CD4-positive, alpha-beta T cell treated with Interleukin-4 for 1 hour (primary cell): ENCODE measurements around the gene RPL36A.

Experiments
- DNase-seq, 2 donors: peaks; one replicate each; pipeline ENCODE4 v3.0.0-alpha.2; 2020 to 2022

The RPL36A gene

GRCh38 chrX:101393530-101394305 is 2.9 kb downstream of the RPL36A start:
- DNase-seq, result no peak

GRCh38 chrX:101394372-101394771 is 3.6 kb downstream of the RPL36A start:
- no peak for DNase-seq

GRCh38 chrX:101395789-101396188 is 5.0 kb downstream of the RPL36A start:
- no peak for DNase-seq

- no peak for DNase-seq
Measured at GRCh38 chrX:101397779-101398178, 7.0 kb downstream of the RPL36A start.

DNA sequence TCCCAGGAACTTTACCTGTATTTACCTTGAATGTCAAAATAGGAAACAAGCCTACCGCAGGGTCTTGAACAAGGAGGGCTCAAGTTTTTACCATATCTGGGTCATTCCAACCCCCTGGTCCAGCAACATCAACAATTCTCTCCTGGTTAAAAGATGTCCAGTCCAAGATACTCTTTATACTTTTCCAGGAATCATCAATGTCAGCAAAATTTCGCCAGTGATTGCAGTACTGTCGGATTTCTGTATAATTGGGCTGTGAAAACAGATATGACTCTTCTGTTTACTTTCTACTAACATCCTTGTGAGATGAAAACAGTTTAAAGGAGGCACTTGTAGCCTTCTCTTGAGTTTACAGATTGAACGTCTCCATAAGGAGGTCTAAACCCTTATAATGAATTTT is 7.9 kb downstream of the RPL36A start:
- DNase-seq, result no peak

- no peak for DNase-seq
Measured at GRCh38 chrX:101399825-101400224, 9.0 kb downstream of the RPL36A start.

DNA sequence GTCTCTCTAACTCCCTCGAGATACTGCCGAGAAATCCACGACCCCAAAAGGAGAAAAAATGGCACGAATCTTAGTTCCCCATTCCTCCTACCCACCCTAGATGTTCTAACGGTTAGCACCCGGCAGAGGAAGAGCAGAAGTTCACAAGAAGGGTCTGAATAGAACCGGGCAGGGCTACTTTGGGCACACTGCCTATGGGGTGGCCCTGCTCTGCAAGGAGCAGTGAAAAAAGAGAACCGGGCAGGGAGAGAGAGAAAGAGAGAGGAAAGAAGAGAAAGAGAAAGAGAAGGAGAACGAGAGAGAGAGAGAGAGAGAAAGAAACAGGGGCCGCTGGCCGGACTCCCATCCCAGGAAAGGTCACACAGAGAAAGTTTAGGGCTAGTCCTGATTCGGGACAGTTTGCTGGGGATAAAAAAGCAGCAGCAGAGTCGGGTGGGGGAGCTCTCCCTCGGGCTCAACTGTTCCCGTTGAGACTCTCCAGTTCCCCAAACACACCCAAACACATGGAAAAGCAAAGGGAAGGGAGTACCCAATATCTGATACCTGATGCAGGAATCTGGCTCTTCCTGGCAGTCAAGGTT is 16.4 kb downstream of the RPL36A start:
- DNase-seq, result no peak

GRCh38 chrX:101407748-101408531 is 17.1 kb downstream of the RPL36A start, which contains the start of the genes GLA and HNRNPH2:
TSS of gene GLA (minus strand) at chrX:101407925. CDS start at chrX:101407903, 22 bp downstream.
TSS of gene HNRNPH2 (plus strand) at chrX:101408222. CDS start at chrX:101411989, 3,767 bp downstream.
- peak; percentile 96 for DNase-seq

GRCh38 chrX:101408532-101408841 is 17.7 kb downstream of the RPL36A start:
- DNase-seq, result no peak

DNA sequence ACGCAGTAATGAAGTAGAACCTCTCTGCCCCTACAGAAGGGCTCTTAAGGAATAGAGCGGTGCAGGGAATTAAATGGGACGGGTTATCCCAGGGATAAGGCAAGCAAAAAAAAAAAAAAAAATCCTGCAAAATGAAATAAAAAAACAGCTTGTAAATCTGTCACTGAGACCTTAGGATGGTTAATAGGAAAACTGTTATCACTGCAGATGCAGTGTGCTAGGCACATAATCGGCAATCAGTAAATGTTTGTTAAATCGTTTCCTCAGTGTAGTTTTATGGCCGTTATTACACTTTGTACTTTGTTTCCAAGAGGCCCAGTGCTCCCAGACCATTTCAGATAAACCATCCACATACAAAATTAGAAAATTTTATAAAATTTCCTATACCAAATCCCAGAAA is 18.2 kb downstream of the RPL36A start:
- no peak for DNase-seq

DNA sequence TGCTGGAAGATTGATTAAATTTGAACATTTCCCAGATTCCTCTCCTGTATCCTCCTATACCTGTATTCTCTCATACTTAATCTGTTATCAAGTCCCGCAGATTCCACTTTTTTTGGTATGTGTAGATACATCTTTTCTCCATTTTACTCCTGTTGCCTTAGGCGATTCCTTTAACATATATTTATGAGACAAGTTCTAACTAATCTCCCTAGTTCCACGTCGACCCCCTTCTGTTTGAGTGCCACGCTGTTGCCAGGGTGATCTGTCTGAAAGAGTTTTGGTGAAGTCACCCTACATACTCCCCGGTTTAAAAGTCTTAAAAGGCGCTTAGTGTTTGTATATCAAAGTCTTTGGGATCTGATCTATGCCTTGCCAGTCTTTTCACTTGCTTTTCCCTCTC is 19.6 kb downstream of the RPL36A start:
- peak; percentile 42 for DNase-seq

GRCh38 chrX:101411984-101412383 is 21.2 kb downstream of the RPL36A start:
- DNase-seq, result no peak

GRCh38 chrX:101415180-101416145 is 24.7 kb downstream of the RPL36A start:
- DNase-seq, result peak; percentile 40 to 75

DNA sequence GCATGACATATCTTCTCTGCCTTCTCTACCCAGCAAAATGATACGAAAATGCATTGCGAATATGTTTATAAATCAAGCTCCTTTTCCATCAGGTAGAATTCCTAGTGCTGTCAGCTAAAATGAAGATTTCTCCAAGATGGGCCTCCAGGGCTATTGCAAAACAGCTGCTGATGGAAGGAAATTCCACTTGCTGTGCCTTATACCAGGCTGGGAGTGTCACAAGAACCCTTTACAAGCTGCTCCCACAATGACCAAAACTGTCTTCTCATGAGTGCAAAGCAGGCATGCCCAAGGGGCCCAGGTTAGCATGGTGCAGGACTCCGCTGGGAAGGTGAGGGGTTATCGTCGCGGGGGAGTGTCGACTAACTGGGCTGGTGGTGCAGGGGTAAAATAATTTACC is 25.9 kb downstream of the RPL36A start:
- DNase-seq, result no peak

- DNase-seq, result no peak
Measured at GRCh38 chrX:101417190-101417589, 26.4 kb downstream of the RPL36A start.

- peak; percentile 46 to 49 for DNase-seq
Measured at GRCh38 chrX:101417981-101418841, 27.4 kb downstream of the RPL36A start.

DNA sequence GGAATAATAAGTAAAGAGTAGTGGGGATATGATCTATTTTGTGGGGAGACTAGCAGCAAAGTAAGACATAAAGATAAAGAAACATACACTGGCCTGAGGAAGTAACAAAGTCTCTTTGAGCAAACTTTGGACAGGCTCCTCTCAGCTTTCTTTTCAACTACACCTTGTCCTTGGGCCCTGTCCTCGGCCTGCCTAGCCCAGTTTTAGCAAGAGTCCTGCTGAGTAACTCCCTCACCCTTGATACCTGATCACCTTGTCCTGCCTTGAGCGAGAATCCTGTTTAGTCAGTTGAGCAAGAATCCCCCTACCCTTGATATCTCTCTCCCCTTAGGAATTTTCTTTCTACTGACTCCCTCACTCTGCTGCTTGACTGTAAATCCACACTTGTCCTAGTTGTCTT is 28.7 kb downstream of the RPL36A start:
- DNase-seq, result no peak

DNA sequence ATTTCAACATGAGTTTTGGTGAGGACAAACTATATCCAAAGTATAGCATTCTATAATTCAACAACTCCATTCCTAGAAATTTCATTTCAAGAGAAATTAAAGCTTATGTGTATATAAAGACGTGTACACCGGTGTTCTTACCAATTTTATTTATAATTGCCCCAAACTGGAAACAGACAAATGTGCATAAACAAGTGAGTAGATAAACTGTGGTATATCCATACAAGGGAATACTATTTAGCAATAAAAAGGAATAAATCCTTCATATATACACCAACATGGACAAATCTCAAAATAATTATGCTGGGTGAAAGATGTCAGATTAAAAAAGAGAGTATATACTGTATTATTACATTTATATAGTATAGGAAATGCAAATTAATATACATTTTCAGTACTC is 37.1 kb downstream of the RPL36A start:
- DNase-seq, result no peak

DNA sequence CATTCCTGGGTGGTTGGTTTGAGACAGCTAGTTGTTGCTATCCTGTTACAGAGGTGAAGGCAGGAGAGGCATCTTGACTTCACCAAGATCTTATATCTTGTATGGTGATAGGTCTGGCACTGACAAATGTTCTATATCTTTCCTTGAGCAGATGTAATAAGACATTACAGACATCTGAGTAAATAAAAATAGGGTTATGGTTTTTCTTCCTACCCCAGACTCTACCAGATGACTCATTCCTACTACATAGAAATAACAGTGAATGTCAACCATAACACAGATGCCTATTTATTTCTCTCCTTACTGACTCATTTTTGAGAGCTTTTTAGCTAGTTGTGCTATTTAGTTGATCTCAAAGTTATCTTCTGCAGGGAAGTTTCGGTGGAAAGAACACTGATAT is 39.1 kb downstream of the RPL36A start:
- no peak for DNase-seq

DNA sequence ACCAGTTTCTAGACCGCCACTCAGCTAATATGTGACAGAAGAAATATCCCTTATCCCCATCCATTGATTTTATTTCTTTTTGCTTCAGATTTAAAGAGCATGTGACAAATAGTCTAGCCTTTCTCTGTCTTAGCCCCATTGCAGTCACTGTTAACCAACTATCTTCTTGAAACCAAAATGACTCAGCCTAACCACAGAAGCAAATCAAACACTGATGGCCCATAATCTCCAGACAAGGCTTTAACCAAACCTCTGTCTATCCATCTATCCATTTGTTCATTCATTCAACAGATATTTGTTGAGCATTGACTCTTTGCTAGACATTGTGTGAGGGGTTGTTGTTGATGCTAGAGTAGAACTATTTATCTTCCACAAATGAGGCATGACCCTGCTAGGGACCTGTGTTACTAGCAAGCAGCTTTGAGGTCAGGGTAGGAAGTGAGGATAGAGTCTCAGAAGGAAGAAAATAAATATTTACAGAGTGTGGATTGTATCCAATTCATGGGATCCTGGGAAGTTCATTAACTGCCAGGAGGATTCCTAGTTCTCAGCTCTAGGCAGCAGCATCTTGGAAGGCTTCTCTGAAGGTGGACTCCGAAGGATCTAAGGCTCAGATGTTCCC is 39.8 kb downstream of the RPL36A start:
- no peak for DNase-seq

GRCh38 chrX:101442085-101442484 is 51.3 kb downstream of the RPL36A start:
- DNase-seq, result no peak
